GM12873 (cell line): ENCODE results near the gene STARD13.

Source experiments
- TF ChIP-seq, protein P1 (sequence below): IDR thresholded peaks from 2 replicates; pipeline ENCODE4 v1.5.1; 2012; ENCODE audit warnings: low read depth, mild to moderate bottlenecking, moderate library complexity, low read length, control low read depth; ENCODE audit not compliant: insufficient read depth; ENCODE audit errors: missing control alignments

Gene STARD13

DNA sequence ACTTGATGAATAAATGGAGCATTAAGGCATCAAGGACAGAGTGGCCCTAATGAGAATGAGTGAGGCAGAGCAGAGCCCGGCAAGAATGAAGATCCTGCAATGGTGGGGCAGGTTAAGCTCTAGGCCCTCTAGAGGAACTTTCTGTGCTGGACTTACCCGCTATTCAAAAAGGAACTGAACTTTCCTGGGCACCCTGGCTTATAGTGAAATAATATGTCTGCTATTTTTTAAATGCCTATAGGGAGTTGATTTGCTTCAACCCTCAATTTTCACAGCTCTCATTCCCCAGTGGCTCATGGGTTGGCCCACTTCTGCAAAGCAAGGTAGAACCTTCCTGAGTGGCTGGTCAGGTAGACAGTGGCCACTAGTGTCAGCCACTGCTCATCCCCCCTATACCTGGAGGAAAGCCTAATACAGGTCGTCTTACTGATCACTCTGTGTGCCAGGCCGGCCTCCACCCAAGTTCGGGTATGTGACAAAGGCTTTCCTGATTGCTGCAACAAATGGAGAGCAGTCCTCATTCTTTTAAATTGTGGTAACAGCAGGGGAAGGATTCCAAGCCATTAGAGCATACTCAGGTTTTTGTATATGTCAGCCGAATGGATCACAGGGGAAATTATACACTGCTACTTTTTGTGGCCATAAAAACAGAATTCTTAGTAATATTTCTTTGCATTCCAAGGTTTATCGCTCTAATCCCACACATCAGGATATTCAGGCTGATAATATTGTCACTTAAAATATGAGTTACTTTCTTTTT is 166.4 kb downstream of the STARD13 start:
- TF ChIP-seq, protein P1, sequence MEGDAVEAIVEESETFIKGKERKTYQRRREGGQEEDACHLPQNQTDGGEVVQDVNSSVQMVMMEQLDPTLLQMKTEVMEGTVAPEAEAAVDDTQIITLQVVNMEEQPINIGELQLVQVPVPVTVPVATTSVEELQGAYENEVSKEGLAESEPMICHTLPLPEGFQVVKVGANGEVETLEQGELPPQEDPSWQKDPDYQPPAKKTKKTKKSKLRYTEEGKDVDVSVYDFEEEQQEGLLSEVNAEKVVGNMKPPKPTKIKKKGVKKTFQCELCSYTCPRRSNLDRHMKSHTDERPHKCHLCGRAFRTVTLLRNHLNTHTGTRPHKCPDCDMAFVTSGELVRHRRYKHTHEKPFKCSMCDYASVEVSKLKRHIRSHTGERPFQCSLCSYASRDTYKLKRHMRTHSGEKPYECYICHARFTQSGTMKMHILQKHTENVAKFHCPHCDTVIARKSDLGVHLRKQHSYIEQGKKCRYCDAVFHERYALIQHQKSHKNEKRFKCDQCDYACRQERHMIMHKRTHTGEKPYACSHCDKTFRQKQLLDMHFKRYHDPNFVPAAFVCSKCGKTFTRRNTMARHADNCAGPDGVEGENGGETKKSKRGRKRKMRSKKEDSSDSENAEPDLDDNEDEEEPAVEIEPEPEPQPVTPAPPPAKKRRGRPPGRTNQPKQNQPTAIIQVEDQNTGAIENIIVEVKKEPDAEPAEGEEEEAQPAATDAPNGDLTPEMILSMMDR, result no peak

DNA sequence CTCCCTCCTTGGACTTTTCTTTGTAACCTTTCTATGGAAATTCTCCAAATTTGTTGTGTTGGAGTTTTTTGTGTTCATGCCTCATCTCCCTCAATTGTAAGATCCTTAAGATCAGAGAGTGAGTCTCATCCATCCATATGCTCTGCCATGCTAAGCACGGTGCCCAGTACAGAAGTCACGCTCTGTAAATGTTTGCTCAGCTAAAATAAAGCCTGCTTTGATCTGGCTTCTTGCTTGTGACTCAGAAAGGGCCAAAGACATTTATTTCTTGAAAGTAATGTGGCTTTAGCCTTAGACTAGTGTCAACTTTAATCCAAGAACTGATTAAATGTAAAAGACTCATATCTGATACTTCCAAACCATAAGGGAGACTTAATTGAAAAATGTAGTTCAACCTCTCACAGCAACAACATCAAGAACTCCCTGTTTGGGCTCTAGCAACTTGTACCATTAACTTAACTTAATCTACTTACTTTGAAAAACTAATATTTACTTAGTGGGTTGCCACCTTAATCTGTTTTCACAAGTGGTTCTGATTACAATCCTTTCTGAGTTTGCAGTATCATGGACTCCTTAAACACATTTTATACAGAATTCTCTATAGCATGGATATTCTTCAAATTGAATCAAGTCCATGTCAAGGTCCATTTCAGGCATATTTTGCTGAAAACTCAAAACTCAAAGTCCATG is 169.1 kb downstream of the STARD13 start:
- TF ChIP-seq, protein P1, result no peak

DNA sequence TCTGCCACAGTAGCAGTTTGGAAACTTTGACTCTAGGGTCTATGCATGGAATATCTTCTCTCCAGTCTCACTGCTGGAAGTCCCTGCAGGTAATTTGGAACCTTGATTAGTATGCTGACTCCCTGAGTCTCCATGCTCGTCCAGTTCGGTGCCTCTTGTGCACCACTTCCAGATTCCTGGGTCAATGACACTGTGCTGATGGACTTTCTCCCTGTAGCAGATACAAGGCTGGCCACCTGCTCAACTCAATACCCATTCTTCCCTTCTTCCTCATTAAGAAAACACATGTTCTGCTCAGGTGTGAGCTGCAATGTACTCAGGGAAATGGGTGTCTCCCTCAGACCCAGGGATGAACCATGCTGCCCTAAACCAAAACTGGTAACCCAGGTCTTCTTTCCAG is 170.3 kb downstream of the STARD13 start:
- TF ChIP-seq, protein P1, result no peak

DNA sequence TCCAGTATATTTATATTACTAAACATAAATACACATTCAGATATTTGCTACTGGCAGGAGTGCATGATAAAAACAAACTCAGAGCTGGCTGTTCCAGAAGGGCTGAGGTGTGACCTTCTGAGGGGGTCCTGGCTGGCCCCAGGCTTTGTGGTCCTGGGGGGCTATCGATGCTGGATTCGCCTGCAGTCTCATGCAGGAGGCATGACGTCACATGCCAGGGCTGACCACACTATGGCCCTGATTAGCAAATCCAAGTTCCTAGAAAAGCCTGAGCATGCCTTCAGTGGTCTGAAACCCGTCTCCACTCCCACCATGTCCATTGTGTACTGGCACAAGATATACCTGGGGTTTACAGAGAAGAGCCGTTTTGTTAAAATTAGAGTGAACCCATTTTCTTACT is 171.4 kb downstream of the STARD13 start:
- TF ChIP-seq, protein P1, result no peak

DNA sequence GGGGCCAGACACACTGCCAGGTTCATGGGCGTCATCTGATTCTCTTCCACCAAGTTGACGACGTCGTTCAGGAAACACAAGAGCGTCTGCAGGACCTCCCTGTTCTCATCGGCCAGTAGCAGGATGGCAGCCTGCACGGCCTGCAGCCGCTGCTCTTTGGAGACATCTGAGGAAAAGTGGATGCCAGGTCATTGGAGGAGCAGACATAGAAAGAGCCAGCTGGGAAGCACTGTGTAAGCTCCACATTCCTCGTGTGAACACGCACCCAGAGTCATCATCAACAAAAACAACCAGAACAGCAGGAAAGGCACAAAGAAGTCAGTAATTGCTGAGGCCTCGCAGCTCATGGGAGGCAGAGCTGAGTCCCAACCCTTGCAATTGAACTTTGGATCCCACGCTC is 172.8 kb downstream of the STARD13 start:
- TF ChIP-seq, protein P1, result no peak

DNA sequence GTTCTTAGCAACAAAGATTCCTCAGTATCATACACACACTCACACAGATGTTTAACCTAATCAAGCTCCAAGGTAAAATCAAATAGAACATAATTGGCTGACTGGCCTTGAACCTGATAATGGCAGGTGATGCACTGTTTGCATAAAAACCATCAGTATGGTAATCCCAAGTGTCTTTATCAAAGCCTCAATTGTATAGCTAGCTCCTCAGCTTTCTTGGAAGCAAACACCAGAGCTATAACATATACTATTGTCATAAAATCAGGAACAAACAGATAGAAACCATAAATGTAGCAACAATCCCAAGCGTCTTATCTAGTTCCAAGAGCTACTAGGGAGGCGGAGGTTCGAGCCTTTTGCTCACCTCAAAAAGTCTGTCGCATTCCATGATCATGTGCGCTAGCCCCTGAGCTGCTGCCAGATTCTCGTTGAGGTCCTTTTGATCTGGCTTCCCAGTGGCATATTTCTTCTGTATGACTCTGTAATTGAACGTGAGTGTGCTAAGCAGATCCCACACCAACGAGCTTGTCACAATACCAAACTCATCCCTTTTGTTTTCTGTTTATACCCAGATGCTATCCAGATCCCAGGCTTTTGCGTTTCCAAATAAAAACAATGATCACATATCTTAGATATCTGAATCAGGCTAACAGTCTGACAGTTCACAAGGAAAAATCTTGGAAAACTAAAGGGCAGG is 174.0 kb downstream of the STARD13 start:
- TF ChIP-seq, protein P1, result no peak

DNA sequence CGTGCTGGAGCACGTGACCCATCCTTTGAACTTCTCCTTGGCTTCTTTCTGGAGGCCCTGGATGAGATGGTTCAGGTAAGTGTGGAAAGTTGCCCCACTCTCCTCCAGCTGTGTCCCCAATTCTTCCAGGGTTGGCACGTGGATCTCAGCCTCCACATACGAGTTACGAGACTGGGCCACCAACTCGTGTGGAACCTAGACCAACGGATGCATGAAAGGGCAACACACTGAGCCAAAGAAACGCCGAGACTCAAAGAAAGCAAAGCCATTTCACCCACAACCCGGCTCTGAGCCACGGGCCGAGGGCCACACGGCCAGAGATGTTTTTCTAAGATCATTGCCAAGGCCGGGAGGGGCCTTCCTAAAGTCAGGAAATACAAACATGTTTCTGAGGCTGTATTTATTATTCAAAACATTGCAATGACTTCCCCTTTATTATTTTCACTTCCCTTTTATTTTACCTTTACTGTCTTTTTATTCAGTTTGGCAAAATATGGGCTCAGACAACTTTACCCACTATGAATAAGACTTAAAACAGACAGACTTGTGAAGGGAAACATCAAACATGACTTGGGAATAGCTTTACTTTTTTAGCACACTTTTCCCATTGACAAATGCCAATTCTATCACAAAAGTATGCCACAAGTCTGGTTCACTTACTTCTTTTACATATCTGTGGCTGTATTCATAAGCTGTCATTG is 174.7 kb downstream of the STARD13 start:
- TF ChIP-seq, protein P1, result no peak
